Peyer's patch (tissue), 4 donors: Measurements from ENCODE around the gene GOSR2. TPM values are rescaled to one million over a fixed set of nuclear protein-coding genes. Genes with fewer than 3 reads are reported as not detected.

Source experiments
- DNase-seq, 3 donors: peaks; one replicate each; pipeline ENCODE4 v3.0.0-alpha.2; 2017 to 2019
- H3K27ac ChIP-seq, 4 donors: fragments of 200-600 bp; sonication (generic); one replicate each; pipeline ENCODE4 v1.5.1; 2016 to 2019
- H3K27me3 ChIP-seq, 2 donors: fragments of 200-600 bp; sonication (generic); one replicate each; pipeline ENCODE4 v1.5.1; 2019
- H3K36me3 ChIP-seq, 3 donors: fragments of 200-600 bp; sonication (generic); one replicate each; pipeline ENCODE4 v1.5.1; 2016 to 2019
- H3K4me1 ChIP-seq, 4 donors: fragments of 200-600 bp; sonication (generic); one replicate each; pipeline ENCODE4 v1.5.1; 2016 to 2019
- H3K4me3 ChIP-seq, 4 donors: fragments of 200-600 bp; sonication (generic); 1 replicate in 3 of 4; 2 replicates in 1 of 4; pipeline ENCODE4 v1.5.1; 2016 to 2019; ENCODE audit warnings: mild to moderate bottlenecking in 1 of 4
- H3K9me3 ChIP-seq, 4 donors: fragments of 200-600 bp; sonication (generic); one replicate each; pipeline ENCODE4 v1.5.1; 2016 to 2019; ENCODE audit warnings: mild to moderate bottlenecking in 1 of 4
- CTCF ChIP-seq, 6 experiments: fragments of 450-650 bp in 4 of 6; fragments of 200-600 bp in 2 of 6; sonication (generic) in 1 of 6; IDR thresholded peaks; one replicate each; pipeline ENCODE4 v1.5.1; 2017 to 2019; ENCODE audit warnings: antibody characterized with exemption in 6 of 6, mild to moderate bottlenecking in 3 of 6, moderate library complexity in 1 of 6
- POLR2A ChIP-seq, 2 donors: fragments of 450-650 bp; IDR thresholded peaks; one replicate each; pipeline ENCODE4 v1.5.1; 2017; ENCODE audit warnings: antibody characterized with exemption in 2 of 2, mild to moderate bottlenecking in 2 of 2, moderate library complexity in 2 of 2
- total RNA-seq, 4 donors: library from RNA; depleted of rRNA; stranded (reverse); fragments of >200 nt; gene quantifications; one replicate each; pipeline ENCODE4 v1.1.0, GENCODE V29; 2016

Gene GOSR2
- total RNA-seq, 4 donors from 2014 or later: 77.6 to 148 (median 121) TPM

GRCh38 chr17:46883871-46884520 lies 39.0 kb upstream of the GOSR2 start:
- Histone ChIP-seq H3K27ac (no peak overlapping the region), H3K4me1 (no peaks in the 10 kb centered on the region), H3K4me3 (no peak overlapping the region), H3K27me3 (no peaks in the 10 kb centered on the region), H3K9me3 (no peaks in the 10 kb centered on the region), H3K36me3 (no peaks in the 10 kb centered on the region)
- no peak for DNase-seq
- TF ChIP-seq CTCF (IDR thresholded peaks at IDR 0.05) (no peak), POLR2A (IDR thresholded peaks at IDR 0.05) (no peak)

- Histone ChIP-seq H3K4me3 (no peak overlapping the region), H3K27me3 (no peaks in the 10 kb centered on the region)
- no peak for TF ChIP-seq CTCF (IDR thresholded peaks at IDR 0.05)
- no peak for TF ChIP-seq POLR2A (IDR thresholded peaks at IDR 0.05)
These were observed 38.4 kb upstream of the GOSR2 start for GRCh38 chr17:46884552-46884951.

GRCh38 chr17:46885415-46886309 lies 37.3 kb upstream of the GOSR2 start:
- no peak for TF ChIP-seq CTCF (IDR thresholded peaks at IDR 0.05)
- no peak for TF ChIP-seq POLR2A (IDR thresholded peaks at IDR 0.05)
- no peaks in the 10 kb centered on the region for H3K9me3 ChIP-seq
- no peak for DNase-seq
- H3K4me1 ChIP-seq: no peaks in the 10 kb centered on the region
- no peaks in the 10 kb centered on the region for H3K27me3 ChIP-seq
- no peak overlapping the region for H3K27ac ChIP-seq
- H3K36me3 ChIP-seq: no peaks in the 10 kb centered on the region
- H3K4me3 ChIP-seq: no peak overlapping the region

More at GRCh38 chr17:46884552-46884951, 38.4 kb upstream of the GOSR2 start:
- no peaks in the 10 kb centered on the region for H3K36me3 ChIP-seq
- H3K4me1 ChIP-seq: no peaks in the 10 kb centered on the region
- DNase-seq: no peak
- no peak overlapping the region for H3K27ac ChIP-seq
- H3K9me3 ChIP-seq: no peaks in the 10 kb centered on the region

GRCh38 chr17:46886310-46886663 lies 36.7 kb upstream of the GOSR2 start:
- Histone ChIP-seq H3K9me3 (no peaks in the 10 kb centered on the region), H3K27me3 (no peaks in the 10 kb centered on the region), H3K4me1 (no peaks in the 10 kb centered on the region), H3K27ac (no peak overlapping the region), H3K4me3 (no peak overlapping the region), H3K36me3 (no peaks in the 10 kb centered on the region)
- TF ChIP-seq CTCF (IDR thresholded peaks at IDR 0.05) (no peak), POLR2A (IDR thresholded peaks at IDR 0.05) (no peak)
- no peak for DNase-seq

GRCh38 chr17:46887717-46888116 lies 35.2 kb upstream of the GOSR2 start:
- H3K36me3 ChIP-seq: no peaks in the 10 kb centered on the region
- H3K27me3 ChIP-seq: no peaks in the 10 kb centered on the region
- H3K4me3 ChIP-seq: no peak overlapping the region
- no peak for DNase-seq
- no peak overlapping the region for H3K27ac ChIP-seq
- TF ChIP-seq POLR2A (IDR thresholded peaks at IDR 0.05) (no peak), CTCF (IDR thresholded peaks at IDR 0.05) (no peak)
- H3K9me3 ChIP-seq: no peaks in the 10 kb centered on the region
- H3K4me1 ChIP-seq: no peaks in the 10 kb centered on the region
